ENCODE results near the gene KRR1. TPM values are rescaled to one million over a fixed set of nuclear protein-coding genes. Genes with fewer than 3 reads are reported as not detected.

The KRR1 gene
- total RNA-seq, 4 donors from 2014 or later = 26.8 to 43.1 (median 34.8) TPM

- Histone ChIP-seq H3K4me3 (no peak overlapping the region), H3K27me3 (no peaks in the 10 kb centered on the region), H3K9me3 (no peaks in the 10 kb centered on the region), H3K36me3 (no peaks in the 10 kb centered on the region), H3K4me1 (no peaks in the 10 kb centered on the region), H3K27ac (no peak overlapping the region)
- DNase-seq (no peak), ATAC-seq (no peak)
- no peak for TF ChIP-seq POLR2A (IDR thresholded peaks at IDR 0.05)
- in situ Hi-C loops (cut with MboI; ENCODE audit: low sequenced_read_pairs in 4 of 4) (loop anchor here in 2 of 4 donors (25.0 kb wide), 2 partner anchors 494 to 819 kb away; partner anchors contain the start of gene PHLDA1 (in 1 of the 2)), intact Hi-C loops (cut with DNase I; ENCODE audit: low total_unique reads) (no loop called here)
Measured at GRCh38 chr12:75543529-75543928, 32.1 kb upstream of the KRR1 start.

DNA sequence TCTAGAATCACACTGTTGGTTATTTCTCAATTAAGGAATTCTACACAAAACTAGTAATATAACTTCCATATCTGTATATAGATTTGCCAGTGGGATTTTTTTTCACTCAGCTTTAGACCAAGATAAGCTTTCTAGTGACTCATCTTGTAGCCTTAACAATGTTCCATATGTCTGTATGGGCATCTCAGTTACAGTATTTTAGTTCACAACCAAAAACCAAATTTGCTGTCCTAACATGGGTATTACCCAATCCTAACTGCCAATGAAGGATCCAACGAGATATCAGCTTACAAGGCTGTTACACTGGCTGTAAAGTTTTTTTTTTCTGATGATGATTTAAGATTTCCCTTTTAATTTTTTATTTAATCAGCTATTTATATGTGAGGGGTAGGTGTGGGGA lies 31.5 kb upstream of the KRR1 start:
- Histone ChIP-seq H3K36me3 (no peaks in the 10 kb centered on the region), H3K4me1 (no peaks in the 10 kb centered on the region), H3K27me3 (no peaks in the 10 kb centered on the region), H3K4me3 (no peak overlapping the region), H3K9me3 (no peaks in the 10 kb centered on the region), H3K27ac (no peak overlapping the region)
- intact Hi-C loops (cut with DNase I; ENCODE audit: low total_unique reads) = no loop called here
- no peak for TF ChIP-seq POLR2A (IDR thresholded peaks at IDR 0.05)
- TF ChIP-seq, protein P1, sequence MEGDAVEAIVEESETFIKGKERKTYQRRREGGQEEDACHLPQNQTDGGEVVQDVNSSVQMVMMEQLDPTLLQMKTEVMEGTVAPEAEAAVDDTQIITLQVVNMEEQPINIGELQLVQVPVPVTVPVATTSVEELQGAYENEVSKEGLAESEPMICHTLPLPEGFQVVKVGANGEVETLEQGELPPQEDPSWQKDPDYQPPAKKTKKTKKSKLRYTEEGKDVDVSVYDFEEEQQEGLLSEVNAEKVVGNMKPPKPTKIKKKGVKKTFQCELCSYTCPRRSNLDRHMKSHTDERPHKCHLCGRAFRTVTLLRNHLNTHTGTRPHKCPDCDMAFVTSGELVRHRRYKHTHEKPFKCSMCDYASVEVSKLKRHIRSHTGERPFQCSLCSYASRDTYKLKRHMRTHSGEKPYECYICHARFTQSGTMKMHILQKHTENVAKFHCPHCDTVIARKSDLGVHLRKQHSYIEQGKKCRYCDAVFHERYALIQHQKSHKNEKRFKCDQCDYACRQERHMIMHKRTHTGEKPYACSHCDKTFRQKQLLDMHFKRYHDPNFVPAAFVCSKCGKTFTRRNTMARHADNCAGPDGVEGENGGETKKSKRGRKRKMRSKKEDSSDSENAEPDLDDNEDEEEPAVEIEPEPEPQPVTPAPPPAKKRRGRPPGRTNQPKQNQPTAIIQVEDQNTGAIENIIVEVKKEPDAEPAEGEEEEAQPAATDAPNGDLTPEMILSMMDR (IDR thresholded peaks at IDR 0.05 in 4 of 5, conservative IDR thresholded peaks at IDR 0.05 in 1 of 5) = no peak
- ATAC-seq (no peak), DNase-seq (no peak)
- in situ Hi-C loops (cut with MboI; ENCODE audit: low sequenced_read_pairs in 4 of 4) = loop anchor here in 2 of 4 donors (25.0 kb wide), 2 partner anchors 494 to 819 kb away; partner anchors contain the start of gene PHLDA1 (in 1 of the 2)

- Histone ChIP-seq H3K4me1 (no peaks in the 10 kb centered on the region), H3K36me3 (no peaks in the 10 kb centered on the region), H3K9me3 (no peaks in the 10 kb centered on the region), H3K27ac (no peak overlapping the region), H3K4me3 (no peak overlapping the region), H3K27me3 (no peaks in the 10 kb centered on the region)
- no peak for DNase-seq
- no peak for ATAC-seq
- in situ Hi-C loops (cut with MboI; ENCODE audit: low sequenced_read_pairs in 4 of 4) (loop anchor here in 2 of 4 donors (25.0 kb wide), 2 partner anchors 497 to 822 kb away; partner anchors contain the start of gene PHLDA1 (in 1 of the 2)), intact Hi-C loops (cut with DNase I; ENCODE audit: low total_unique reads) (no loop called here)
- TF ChIP-seq POLR2A (IDR thresholded peaks at IDR 0.05) = no peak
- TF ChIP-seq, protein P1 (IDR thresholded peaks at IDR 0.05 in 4 of 5, conservative IDR thresholded peaks at IDR 0.05 in 1 of 5) = no peak
Measured at GRCh38 chr12:75539889-75540288, 28.5 kb upstream of the KRR1 start.

DNA sequence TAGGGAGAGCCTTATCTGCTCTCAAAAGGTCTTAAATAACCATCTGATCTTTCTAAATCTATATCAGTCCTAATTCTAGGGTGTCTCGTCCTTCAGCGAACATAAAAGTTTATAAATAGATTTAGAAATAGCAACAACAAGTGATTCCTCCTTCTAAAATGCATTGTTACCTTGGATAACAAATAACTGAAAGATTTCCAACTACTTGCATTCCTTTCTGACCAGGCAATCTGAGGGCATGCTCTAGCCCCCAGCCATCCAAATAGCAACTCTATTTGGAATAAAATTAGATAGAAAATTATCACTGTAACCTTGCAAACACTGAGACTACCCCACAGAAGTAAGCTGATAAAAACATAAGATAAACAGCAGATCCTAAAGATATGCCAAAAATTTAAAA lies 21.8 kb upstream of the KRR1 start:
- in situ Hi-C loops (cut with MboI; ENCODE audit: low sequenced_read_pairs in 4 of 4) = loop anchor here in 2 of 4 donors (25.0 kb wide), 2 partner anchors 504 to 829 kb away; partner anchors contain the start of gene PHLDA1 (in 1 of the 2)
- H3K27me3 ChIP-seq = no peaks in the 10 kb centered on the region
- TF ChIP-seq, protein P1 (IDR thresholded peaks at IDR 0.05 in 4 of 5, conservative IDR thresholded peaks at IDR 0.05 in 1 of 5) = no peak
- no peak for TF ChIP-seq POLR2A (IDR thresholded peaks at IDR 0.05)
- DNase-seq (no peak), ATAC-seq (no peak)
- H3K9me3 ChIP-seq = no peaks in the 10 kb centered on the region
- H3K4me3 ChIP-seq = no peak overlapping the region
- H3K36me3 ChIP-seq = no peaks in the 10 kb centered on the region
- no peaks in the 10 kb centered on the region for H3K4me1 ChIP-seq
- intact Hi-C loops (cut with DNase I; ENCODE audit: low total_unique reads) = no loop called here
- H3K27ac ChIP-seq = no peak overlapping the region

- DNase-seq (no peak), ATAC-seq (no peak)
- Histone ChIP-seq H3K4me1 (no peaks in the 10 kb centered on the region), H3K36me3 (no peaks in the 10 kb centered on the region), H3K27ac (no peak overlapping the region), H3K9me3 (no peaks in the 10 kb centered on the region), H3K27me3 (no peaks in the 10 kb centered on the region), H3K4me3 (no peak overlapping the region)
- intact Hi-C loops (cut with DNase I; ENCODE audit: low total_unique reads) (loop anchor here (5.0 kb wide), 1 partner anchor 817 kb away; the partner anchor contains the start of gene BBS10), in situ Hi-C loops (cut with MboI; ENCODE audit: low sequenced_read_pairs in 4 of 4) (loop anchor here (5.0 to 25.0 kb wide), 5 partner anchors 495 to 832 kb away; partner anchors contain the start of gene PHLDA1 (in 2 of the 4))
- TF ChIP-seq, protein P1 (IDR thresholded peaks at IDR 0.05 in 4 of 5, conservative IDR thresholded peaks at IDR 0.05 in 1 of 5) = no peak
- TF ChIP-seq POLR2A (IDR thresholded peaks at IDR 0.05) = no peak
Measured at GRCh38 chr12:75529826-75530225, 18.4 kb upstream of the KRR1 start.

All from gastrocnemius medialis (tissue), 4 donors.